Measurements from ENCODE around the gene PRKAG2.
"Not testable (repeated sequence)": the region's sequence is repeated elsewhere in the genome, so short reads cannot be mapped to it uniquely, and the experiment has no call there.

Gene PRKAG2

GRCh38 chr7:151784853-151785680, 91.8 kb downstream of the PRKAG2 start:
- DNase-seq (ENCODE audit: low read depth), result no peak
- H3K4me3 ChIP-seq (ENCODE audit: low read depth, low read length), result no peak overlapping the region
- no peak for TF ChIP-seq MAX (IDR thresholded peaks at IDR 0.05; ENCODE audit: low read depth, low read length)
- no peak for TF ChIP-seq CTCF (IDR thresholded peaks at IDR 0.05; ENCODE audit: low read depth, low read length)
- no peak for TF ChIP-seq POLR2A (IDR thresholded peaks at IDR 0.05; ENCODE audit: extremely low read depth, insufficient read length)
- TF ChIP-seq MYC (IDR thresholded peaks at IDR 0.05; ENCODE audit: low read depth, low read length), result no peak

- no peak for DNase-seq (ENCODE audit: low read depth)
- no peak for TF ChIP-seq CTCF (IDR thresholded peaks at IDR 0.05; ENCODE audit: low read depth, low read length)
- H3K4me3 ChIP-seq (ENCODE audit: low read depth, low read length), result no peak overlapping the region
These were observed 92.8 kb downstream of the PRKAG2 start for GRCh38 chr7:151783958-151784575.

GRCh38 chr7:151782598-151783448, 94.1 kb downstream of the PRKAG2 start:
- H3K4me3 ChIP-seq (ENCODE audit: low read depth, low read length), result no peak overlapping the region
- TF ChIP-seq POLR2A (IDR thresholded peaks at IDR 0.05; ENCODE audit: extremely low read depth, insufficient read length) (no peak), CTCF (IDR thresholded peaks at IDR 0.05; ENCODE audit: low read depth, low read length) (peak; percentile 96), MYC (IDR thresholded peaks at IDR 0.05; ENCODE audit: low read depth, low read length) (no peak; the same call in 1 of the 2 replicates), MAX (IDR thresholded peaks at IDR 0.05; ENCODE audit: low read depth, low read length) (no peak)
- DNase-seq (ENCODE audit: low read depth), result peak; percentile 87

GRCh38 chr7:151782256-151782597, 94.7 kb downstream of the PRKAG2 start:
- not testable (repeated sequence) for H3K4me3 ChIP-seq (ENCODE audit: low read depth, low read length)

GRCh38 chr7:151781161-151781845, 95.6 kb downstream of the PRKAG2 start:
- no peak for DNase-seq (ENCODE audit: low read depth)
- TF ChIP-seq CTCF (IDR thresholded peaks at IDR 0.05; ENCODE audit: low read depth, low read length) (no peak), MAX (IDR thresholded peaks at IDR 0.05; ENCODE audit: low read depth, low read length) (no peak), MYC (IDR thresholded peaks at IDR 0.05; ENCODE audit: low read depth, low read length) (no peak), POLR2A (IDR thresholded peaks at IDR 0.05; ENCODE audit: extremely low read depth, insufficient read length) (no peak)
- H3K4me3 ChIP-seq (ENCODE audit: low read depth, low read length), result no peak overlapping the region

More at GRCh38 chr7:151782256-151782597, 94.7 kb downstream of the PRKAG2 start:
- DNase-seq (ENCODE audit: low read depth), result not testable (repeated sequence)

- TF ChIP-seq POLR2A (IDR thresholded peaks at IDR 0.05; ENCODE audit: extremely low read depth, insufficient read length), result no peak
These were observed 96.3 kb downstream of the PRKAG2 start for GRCh38 chr7:151780631-151781030.

More at GRCh38 chr7:151780631-151781030, 96.3 kb downstream of the PRKAG2 start:
- H3K4me3 ChIP-seq (ENCODE audit: low read depth, low read length), result no peak overlapping the region
- DNase-seq (ENCODE audit: low read depth), result no peak

Measured in NB4 (cell line).